DMS53 treated with DMSO at 0.1 percent for 48 hours (cell line): Measurements from ENCODE around the gene COA1.
"Not testable (repeated sequence)": the region's sequence is repeated elsewhere in the genome, so short reads cannot be mapped to it uniquely, and the experiment has no call there.

Experiments
- DNase-seq: peaks from one replicate; lab custom pipeline; 2025; ENCODE audit not compliant: unreplicated experiment; lab: John Stamatoyannopoulos, UW

The COA1 gene

GRCh38 chr7:43596426-43596825, 132.9 kb downstream of the COA1 start:
- DNase-seq, result not testable (repeated sequence)

DNA sequence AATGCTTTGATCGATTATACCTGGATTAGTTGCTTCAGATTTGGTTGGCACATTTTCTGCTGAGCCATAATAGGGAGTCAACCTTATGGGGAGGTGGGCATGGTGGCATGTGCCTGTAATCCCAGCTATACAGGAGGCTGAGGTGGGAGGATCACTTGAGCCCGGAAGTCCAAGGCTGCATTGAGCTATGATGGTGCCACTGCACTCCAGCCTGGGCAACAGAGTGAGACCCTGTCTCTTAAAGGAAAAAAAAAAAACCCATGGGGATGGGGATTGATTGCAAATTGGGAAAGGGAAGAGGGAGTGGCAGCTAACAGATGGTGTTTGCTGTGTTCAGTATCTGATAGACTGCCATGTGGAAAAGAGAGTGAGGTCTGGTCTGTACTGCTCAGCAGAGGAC, 135.3 kb downstream of the COA1 start:
- no peak for DNase-seq

GRCh38 chr7:43593010-43593409, 136.3 kb downstream of the COA1 start:
- no peak for DNase-seq

GRCh38 chr7:43592326-43592725, 137.0 kb downstream of the COA1 start:
- no peak for DNase-seq

- no peak for DNase-seq
Measured at GRCh38 chr7:43591558-43592180, 137.7 kb downstream of the COA1 start.

GRCh38 chr7:43590862-43591557, 138.3 kb downstream of the COA1 start:
- no peak for DNase-seq

GRCh38 chr7:43589728-43590127, 139.6 kb downstream of the COA1 start:
- DNase-seq, result no peak
